Measurements from ENCODE around the gene PROSER3. TPM values are rescaled to one million over a fixed set of nuclear protein-coding genes. Genes with fewer than 3 reads are reported as not detected.

PROSER3 gene
- total and polyA plus RNA-seq, 2 of the 13 experiments (the other 11 are each of a cell fraction or from before 2014, with no cell fraction given): 5.1 to 5.7 TPM

- TF ChIP-seq ZBTB26 (CRISPR knock-in tag; IDR thresholded peaks at IDR 0.05; ENCODE audit: borderline replicate concordance) (0 out of 2 replicates have a peak, but pooled peaks have one; percentile 9), MAX (IDR thresholded peaks at IDR 0.05) (peak; percentile 45), NR2F2 (IDR thresholded peaks at IDR 0.05; ENCODE audit: borderline replicate concordance, low read depth) (peak; percentile 39; the same call in 1 of the 2 replicates), ZMYM2 (CRISPR knock-in tag; IDR thresholded peaks at IDR 0.05) (no peak), ZNF720 (CRISPR knock-in tag; IDR thresholded peaks at IDR 0.05) (no peak), NFE2L1 (CRISPR knock-in tag; IDR thresholded peaks at IDR 0.05; ENCODE audit: borderline replicate concordance) (peak; percentile 68; the same call in 1 of the 2 replicates), REXO4 (CRISPR knock-in tag; IDR thresholded peaks at IDR 0.05; ENCODE audit: borderline replicate concordance) (no peak), ZNF124 (CRISPR knock-in tag; IDR thresholded peaks at IDR 0.05) (no peak), ZNF251 (CRISPR knock-in tag; IDR thresholded peaks at IDR 0.05) (no peak), ZNF138 (CRISPR knock-in tag; IDR thresholded peaks at IDR 0.05; ENCODE audit: low read depth) (0 out of 2 replicates have a peak, but pooled peaks have one; percentile 76), ZNF790 (CRISPR knock-in tag; IDR thresholded peaks at IDR 0.05; ENCODE audit: borderline replicate concordance) (no peak), ZNF431 (CRISPR knock-in tag; IDR thresholded peaks at IDR 0.05; ENCODE audit: borderline replicate concordance, low read depth) (no peak), ZNF12 (CRISPR knock-in tag; IDR thresholded peaks at IDR 0.05) (peak; percentile 23; the same call in 1 of the 2 replicates), BORCS8-MEF2B (CRISPR knock-in tag; IDR thresholded peaks at IDR 0.05) (peak; percentile 38; the same call in 1 of the 2 replicates), U2AF2 (IDR thresholded peaks at IDR 0.05; ENCODE audit: low read depth, low read length) (no peak), SP140L (CRISPR knock-in tag; IDR thresholded peaks at IDR 0.05; ENCODE audit: borderline replicate concordance) (no peak), ZNF609 (CRISPR knock-in tag; IDR thresholded peaks at IDR 0.05; ENCODE audit: borderline replicate concordance) (peak; percentile 30; the same call in 1 of the 2 replicates), E2F1 (CRISPR knock-in tag; IDR thresholded peaks at IDR 0.05) (peak; percentile 60; the same call in 1 of the 2 replicates), ZNF576 (CRISPR knock-in tag; IDR thresholded peaks at IDR 0.05) (no peak)
These were observed 17.4 kb upstream of the PROSER3 start (continued) for GRCh38 chr19:35740423-35741202.

Data from HepG2 (cell line).